GM12865 (cell line): Measurements from ENCODE around the gene KRTAP5-7.
A peak's percentile ranks its signal among the peaks of the same experiment; 100 is the strongest.

Experiments
- DNase-seq: peaks from one replicate; pipeline ENCODE4 v3.0.0; 2010; ENCODE audit warnings: low read depth
- H3K4me3 ChIP-seq: 2 replicates; pipeline ENCODE4 v1.5.1; 2011; ENCODE audit warnings: mild to moderate bottlenecking, low read depth, low read length, control low read depth
- TF ChIP-seq, protein P1 (sequence below): IDR thresholded peaks from 2 replicates; pipeline ENCODE4 v1.5.1; 2011; ENCODE audit warnings: low read length, control low read depth, low read depth, inconsistent platforms; ENCODE audit not compliant: insufficient read depth; ENCODE audit errors: missing control alignments

The KRTAP5-7 gene

DNA sequence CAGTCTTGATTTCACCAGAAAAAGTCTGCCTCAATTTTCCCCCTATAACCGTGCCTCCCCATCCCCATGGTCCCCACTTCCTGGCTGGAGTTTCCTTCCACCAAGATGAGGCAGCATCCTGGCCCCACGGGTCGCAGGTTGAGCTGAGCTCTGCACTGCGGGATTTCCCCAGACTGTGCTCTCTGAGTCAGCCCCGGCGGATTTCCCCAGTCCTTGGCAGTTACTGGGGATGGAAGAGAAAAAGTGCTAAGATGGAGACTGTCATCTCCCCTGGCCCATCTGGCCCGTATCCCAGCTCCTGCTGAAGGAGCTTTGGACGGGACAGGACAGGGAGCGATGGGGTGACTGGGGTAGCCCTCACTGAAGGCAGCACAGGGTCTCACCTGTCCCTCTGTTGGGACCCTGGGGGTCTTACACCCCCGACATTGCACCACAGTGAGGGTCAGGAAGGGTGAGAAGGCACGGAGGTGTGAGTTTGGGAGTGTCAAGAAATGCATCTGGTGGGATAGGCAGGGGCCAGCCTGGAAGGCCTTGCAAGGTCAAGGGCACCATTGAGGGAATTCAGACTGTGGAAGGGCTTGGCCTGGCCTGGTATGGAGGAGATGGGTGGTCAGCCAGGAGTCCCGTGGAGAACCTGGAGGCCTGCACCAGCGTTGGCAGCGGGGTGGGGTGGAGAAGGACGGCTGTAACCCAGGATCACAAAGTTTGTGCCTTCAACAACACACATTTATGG is 37.6 kb upstream of the KRTAP5-7 start:
- peak; percentile 81 for DNase-seq
- no peak overlapping the region for H3K4me3 ChIP-seq
- TF ChIP-seq, protein P1, sequence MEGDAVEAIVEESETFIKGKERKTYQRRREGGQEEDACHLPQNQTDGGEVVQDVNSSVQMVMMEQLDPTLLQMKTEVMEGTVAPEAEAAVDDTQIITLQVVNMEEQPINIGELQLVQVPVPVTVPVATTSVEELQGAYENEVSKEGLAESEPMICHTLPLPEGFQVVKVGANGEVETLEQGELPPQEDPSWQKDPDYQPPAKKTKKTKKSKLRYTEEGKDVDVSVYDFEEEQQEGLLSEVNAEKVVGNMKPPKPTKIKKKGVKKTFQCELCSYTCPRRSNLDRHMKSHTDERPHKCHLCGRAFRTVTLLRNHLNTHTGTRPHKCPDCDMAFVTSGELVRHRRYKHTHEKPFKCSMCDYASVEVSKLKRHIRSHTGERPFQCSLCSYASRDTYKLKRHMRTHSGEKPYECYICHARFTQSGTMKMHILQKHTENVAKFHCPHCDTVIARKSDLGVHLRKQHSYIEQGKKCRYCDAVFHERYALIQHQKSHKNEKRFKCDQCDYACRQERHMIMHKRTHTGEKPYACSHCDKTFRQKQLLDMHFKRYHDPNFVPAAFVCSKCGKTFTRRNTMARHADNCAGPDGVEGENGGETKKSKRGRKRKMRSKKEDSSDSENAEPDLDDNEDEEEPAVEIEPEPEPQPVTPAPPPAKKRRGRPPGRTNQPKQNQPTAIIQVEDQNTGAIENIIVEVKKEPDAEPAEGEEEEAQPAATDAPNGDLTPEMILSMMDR, result no peak

DNA sequence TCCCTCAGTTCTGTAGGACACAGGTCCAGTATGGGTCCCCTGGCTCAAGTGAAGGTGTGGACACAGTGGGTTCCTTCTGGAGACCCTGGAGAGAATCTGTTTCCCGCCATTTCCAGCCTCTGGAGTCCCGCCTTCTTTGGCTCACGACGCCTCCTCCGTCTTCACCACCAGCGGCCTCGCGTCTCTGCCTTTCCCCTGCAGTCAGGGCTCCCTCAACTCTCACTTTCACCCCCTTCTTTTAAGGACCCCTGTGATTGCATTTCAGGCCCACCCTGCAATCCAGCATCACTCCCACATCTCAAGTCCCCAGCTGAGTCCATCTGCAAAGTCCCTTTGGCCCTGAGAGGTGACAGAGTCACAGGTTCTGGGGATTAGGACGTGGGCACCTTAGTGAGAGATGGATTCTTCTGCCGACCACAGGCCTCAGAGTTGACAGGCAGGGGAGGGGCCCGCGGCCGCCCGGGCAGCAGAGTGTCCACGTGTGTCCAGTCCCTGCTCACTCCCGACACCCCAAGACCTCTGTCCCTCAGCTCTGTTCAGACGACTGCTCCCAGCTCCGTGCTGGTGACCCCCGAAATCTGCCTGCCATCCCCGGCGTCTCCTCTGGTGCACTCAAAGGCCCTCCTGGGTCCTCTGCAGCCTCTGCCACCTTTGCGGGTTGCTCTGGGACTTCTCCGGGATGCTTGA is 36.9 kb upstream of the KRTAP5-7 start:
- TF ChIP-seq, protein P1, result no peak

DNA sequence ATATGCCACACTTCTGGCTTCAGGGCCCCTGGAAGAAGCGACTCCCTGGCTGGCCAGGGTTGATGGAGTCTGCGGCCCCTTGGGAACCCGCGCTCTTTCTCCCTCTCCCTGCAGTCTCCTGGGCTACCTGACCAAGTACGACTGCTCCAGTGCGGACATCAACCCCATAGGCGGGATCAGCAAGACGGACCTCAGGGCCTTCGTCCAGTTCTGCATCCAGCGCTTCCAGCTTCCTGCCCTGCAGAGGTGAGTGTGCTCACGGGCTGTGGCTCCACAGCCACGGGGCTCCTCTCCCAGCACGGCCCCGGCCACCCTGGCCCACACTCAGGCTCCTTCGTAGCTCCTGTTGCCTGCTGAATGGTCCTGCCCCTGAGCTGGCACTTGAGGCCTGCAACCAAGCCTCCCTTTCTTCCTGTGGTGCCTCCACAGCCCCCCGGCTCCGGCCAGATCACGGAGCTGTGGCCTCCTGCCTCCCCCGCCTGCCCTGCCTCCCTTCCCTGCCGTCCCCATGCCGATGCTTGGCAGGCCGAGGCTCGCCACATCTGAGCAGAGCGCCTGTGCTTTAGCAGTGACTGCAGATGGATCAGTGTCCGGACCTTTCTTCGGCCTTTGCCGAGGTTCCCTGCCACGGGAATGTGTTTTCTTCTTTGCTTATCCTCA is 36.2 kb upstream of the KRTAP5-7 start:
- no peak for DNase-seq
- TF ChIP-seq, protein P1, result no peak
- no peak overlapping the region for H3K4me3 ChIP-seq

More for the DNA sequence above, 36.9 kb upstream of the KRTAP5-7 start:
- no peak for DNase-seq
- H3K4me3 ChIP-seq, result no peak overlapping the region

DNA sequence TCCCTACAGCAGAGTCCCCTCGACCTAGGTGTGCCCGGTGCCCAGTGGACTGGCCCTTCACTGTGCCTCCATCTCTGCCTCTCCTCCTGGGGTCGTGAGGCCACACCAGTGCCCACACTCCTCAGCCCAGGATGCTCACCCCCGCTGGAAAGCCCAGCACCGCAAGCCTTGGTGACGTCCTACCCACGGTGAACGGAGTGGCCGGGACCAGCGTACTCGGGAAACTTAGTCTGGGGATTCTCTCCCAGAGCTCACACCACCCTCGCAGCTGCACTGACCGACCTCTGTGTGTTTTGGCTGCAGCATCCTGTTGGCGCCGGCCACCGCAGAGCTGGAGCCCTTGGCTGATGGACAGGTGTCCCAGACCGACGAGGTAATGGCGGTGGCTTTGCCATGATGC is 35.5 kb upstream of the KRTAP5-7 start:
- no peak overlapping the region for H3K4me3 ChIP-seq
- no peak for DNase-seq
- TF ChIP-seq, protein P1, result no peak

DNA sequence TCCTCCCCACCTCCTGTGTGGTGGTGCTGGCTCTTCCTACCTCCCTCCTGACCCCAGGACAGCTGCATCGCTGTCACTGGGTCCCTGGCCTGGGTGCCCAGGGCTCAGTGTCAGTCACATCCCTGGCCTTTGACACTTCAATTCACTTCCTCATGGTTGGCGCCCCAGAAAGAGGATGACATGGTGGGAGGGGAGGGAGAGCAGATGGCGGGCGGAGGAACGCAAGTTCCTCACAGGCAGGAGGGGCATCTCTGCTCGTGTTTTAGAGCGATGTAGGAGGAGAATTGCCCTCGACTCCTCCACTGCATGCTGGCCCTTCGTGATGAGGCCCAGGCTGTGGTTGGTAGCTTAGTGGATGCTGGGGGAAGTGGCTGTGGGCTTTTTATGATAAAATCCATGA is 35.1 kb upstream of the KRTAP5-7 start:
- no peak for DNase-seq
- H3K4me3 ChIP-seq, result no peak overlapping the region
- TF ChIP-seq, protein P1, result no peak

DNA sequence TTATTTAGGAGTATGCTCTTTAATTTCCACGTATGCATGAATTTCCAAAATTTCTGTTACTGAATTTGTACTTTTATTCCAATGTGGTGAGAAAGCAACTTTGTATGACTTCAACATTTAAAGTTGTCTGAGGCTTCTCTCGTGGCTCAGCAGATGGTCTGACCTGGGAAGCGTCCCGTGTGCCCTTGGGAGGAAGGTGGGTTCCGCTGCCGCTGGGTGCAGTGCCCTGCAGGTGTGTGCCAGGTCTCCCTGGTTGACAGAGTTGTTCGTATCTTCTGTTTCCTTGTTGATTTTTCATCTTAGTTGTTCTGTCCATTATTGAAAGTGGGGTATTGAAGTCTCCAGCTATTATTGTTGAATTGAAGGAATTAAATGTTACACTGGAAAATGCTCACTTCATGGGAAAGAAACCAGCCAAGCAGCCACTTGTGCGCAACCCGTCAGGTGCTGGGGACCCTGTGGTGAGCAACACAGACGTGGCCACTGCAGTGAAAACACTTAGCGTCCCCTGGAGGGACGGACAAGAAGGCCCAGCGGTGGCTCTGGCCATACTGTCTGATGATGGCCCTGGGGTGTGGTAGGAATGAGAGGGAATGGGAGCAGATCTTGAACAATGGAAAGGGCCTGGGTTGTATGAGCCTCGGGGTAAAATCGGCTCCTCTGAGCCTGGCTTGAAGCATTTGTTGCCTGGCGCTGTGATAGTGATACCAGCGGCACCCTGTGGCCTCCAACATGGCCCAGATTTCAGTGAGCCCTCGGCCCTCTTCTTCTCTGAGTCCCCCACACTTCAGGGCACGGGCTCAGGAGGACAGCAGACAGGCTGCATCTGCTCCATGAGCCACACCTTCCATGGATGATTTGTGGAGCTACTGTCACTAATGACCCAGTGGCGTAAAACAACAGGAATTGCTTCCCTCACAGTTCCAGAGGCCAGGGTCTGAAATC is 31.5 kb upstream of the KRTAP5-7 start:
- no peak for DNase-seq
- TF ChIP-seq, protein P1, result no peak
- no peak overlapping the region for H3K4me3 ChIP-seq
